GM21423 (cell line): ENCODE measurements around the gene LIPC.
"Not testable (repeated sequence)": the region's sequence is repeated elsewhere in the genome, so short reads cannot be mapped to it uniquely, and the experiment has no call there.

Experiments
- ATAC-seq: cut with Tn5 transposase; IDR thresholded peaks from one replicate; pipeline ENCODE4 v1.9.1; 2021; ENCODE audit warnings: mild to moderate bottlenecking, moderate library complexity; ENCODE audit not compliant: unreplicated experiment

The LIPC gene

DNA sequence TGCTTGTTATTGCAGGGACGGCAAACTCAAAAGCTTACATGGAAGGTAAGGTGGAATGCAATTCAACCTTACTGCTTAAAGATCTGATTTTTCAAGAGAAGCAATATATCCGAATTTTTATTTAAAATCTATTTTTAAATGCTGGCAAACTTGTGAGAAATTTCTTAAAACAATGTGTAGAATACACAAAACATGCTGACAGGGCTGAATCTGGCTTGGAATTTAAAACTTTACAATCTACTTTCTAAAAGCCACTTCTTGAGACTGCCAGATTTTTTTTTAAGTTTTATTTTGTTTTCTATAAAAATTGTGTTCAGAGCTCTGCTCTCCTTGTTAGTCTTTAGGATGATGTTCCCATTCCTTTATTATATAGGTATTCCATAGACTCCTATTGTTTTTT, 171.0 kb downstream of the LIPC start:
- ATAC-seq, result no peak

DNA sequence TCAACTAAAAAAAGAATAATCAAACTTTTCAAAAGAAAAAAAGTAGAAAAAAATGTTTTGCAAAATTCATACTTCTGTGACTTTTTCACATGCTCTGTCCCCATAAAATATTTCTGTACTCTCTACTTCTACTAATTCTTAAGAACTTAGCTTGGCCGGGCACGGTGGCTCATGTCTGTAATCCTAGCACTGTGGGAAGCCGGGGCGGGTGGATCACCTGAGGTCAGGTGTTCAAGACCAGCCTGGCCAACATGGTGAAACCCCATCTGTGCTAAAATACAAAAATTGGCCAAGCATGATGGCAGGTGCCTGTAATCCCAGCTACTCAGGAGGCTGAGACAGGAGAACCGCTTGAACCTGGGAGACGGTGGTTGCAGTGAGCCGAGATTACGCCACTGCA, 172.1 kb downstream of the LIPC start:
- not testable (repeated sequence) for ATAC-seq

DNA sequence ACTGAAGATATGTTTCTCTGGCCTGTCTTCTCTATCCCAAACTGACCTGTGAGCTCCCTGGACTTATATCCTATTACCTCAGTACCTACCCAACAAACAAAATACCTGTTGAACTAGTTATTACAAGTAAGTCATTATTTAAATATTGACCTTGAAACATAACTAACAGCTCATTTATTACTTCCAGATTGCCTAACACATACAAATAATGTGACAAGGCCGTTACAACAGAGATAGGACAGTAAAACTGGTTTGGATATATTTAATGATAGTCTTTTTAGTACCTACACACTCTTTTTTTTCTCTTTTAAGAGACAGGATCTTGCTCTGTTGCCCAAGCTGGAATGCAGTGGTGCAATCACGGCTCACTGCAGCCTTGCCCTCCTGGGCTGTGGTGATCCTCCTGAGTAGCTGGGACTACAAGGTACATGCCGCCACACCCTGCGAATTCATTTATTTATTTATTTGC, 172.7 kb downstream of the LIPC start:
- ATAC-seq, result no peak

DNA sequence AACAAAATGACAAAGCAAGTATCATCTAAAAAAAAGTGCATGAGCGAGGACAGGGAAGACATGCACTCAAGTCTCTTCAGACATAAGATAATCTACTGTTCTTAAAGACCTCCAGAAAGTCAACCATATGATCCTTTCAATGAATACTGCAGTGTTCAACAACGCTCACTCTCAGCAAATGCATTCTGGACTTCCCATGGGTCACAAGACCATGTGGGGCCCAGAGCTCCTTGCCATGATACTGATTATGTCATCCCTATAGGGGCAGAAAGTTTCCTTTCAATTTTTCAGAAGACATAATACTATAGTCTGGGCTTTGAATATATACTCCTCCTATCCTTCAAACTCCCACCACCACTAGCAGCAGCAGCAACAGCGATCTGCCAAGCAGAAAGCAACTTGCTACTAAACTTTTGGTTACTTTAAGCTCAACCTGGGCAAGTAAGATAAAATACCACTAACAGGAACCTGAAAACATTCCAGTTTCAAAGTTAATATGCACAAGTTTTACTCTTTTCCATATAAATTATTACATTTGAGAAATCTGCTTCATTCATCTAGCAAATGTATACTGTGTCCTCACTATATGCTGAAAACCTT, 174.2 kb downstream of the LIPC start:
- ATAC-seq, result no peak

- ATAC-seq, result no peak
Observed at GRCh38 chr15:58606577-58607080, 174.8 kb downstream of the LIPC start.

DNA sequence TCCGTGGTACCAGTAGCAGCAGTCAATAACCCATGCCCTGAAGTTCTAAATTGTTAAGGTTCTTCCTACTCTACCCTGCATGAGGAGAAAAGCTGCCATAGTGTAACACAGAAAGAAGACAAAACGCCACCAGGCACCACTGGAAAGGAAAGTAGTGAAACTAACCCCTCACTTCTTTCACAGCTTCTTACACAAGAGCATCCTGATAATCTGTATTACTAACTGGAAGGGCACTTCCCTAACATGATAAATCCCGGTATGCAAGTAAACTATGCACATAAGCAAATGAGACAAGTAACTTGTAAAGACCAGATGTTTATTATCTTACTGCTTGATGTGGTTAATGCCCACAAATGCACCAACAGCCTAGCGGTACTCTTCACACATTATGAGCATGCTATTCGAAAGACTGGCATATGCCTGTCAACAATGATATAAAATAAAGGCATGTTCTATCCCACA, 176.4 kb downstream of the LIPC start:
- no peak for ATAC-seq

DNA sequence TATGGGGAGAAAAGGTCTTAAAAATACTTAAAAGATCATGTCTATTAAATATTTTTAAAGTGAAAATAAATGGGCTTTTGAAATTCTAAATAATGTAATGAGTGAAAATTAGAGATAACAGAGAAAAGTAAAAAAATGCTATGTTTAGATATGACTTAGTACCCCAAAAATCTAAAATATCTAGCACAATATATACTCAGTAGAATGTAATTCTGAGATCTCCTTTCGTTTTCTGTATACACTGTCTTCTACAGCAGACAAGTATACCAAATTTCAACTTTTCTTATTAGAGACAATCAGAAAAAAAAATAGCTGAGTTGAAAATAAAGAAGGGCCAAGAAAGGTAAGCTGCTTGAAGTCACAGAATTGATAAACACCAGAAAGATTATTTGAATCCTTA, 176.9 kb downstream of the LIPC start:
- no peak for ATAC-seq

GRCh38 chr15:58611731-58612676, 180.2 kb downstream of the LIPC start:
- no peak for ATAC-seq

DNA sequence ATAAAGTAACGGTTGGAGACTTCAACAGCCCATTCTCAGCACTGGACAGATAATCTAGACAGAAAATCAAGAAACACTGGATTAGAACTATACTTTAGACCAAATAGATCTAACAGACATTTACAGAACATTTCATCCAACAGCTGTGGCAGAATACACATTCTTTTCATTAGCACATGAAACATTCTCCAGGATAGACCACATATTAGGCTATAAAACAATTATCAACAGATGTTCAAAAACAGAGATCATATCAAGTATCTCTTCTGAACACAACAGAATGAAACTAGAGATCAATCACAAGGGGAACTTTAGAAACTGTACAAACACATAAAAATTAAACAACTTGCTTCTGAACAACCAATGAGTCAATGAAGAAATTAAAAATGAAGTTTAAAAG, 184.4 kb downstream of the LIPC start:
- ATAC-seq, result no peak
